ENCODE measurements around the gene RBM4B. TPM values are rescaled to one million over a fixed set of nuclear protein-coding genes. Genes with fewer than 3 reads are reported as not detected.

RBM4B gene
- total RNA-seq, 2 experiments from 2014 or later, result 10.7 to 13.1 TPM

GRCh38 chr11:66632952-66633351 lies 44.7 kb downstream of the RBM4B start:
- H3K36me3 Mint-ChIP-seq (ENCODE audit: low read depth), result peaks cover 59% of the 10 kb centered on the region
- H3K4me1 Mint-ChIP-seq (ENCODE audit: low read depth), result peaks cover 39% of the 10 kb centered on the region
- no peak overlapping the region for H3K4me3 Mint-ChIP-seq
- H3K27ac Mint-ChIP-seq, result no peak overlapping the region
- peaks cover 2% of the 10 kb centered on the region for H3K9me3 Mint-ChIP-seq
- ATAC-seq (no peak), DNase-seq (no peak)
- CTCF ChIA-PET, result no interaction called here
- no peak for TF ChIP-seq CTCF (IDR thresholded peaks at IDR 0.05)
- H3K27me3 Mint-ChIP-seq, result no peaks in the 10 kb centered on the region
- POLR2A ChIA-PET, result interaction anchor here (0.7 to 27.4 kb wide), 3 partner anchors 9 to 362 kb away, joined by 3 to 558 read pairs (median 3); partner anchors contain the start of gene RBM14
- intact Hi-C loops (cut with micrococcal nuclease), result no loop called here

- TF ChIP-seq CTCF (IDR thresholded peaks at IDR 0.05), result no peak
- Mint-ChIP-seq H3K27ac (no peak overlapping the region), H3K36me3 (ENCODE audit: low read depth) (peaks cover 61% of the 10 kb centered on the region), H3K27me3 (no peaks in the 10 kb centered on the region), H3K4me1 (ENCODE audit: low read depth) (peaks cover 37% of the 10 kb centered on the region), H3K9me3 (peaks cover 2% of the 10 kb centered on the region), H3K4me3 (no peak overlapping the region)
- ChIA-PET POLR2A (interaction anchor here (16.1 to 27.4 kb wide), 2 partner anchors 6 to 8 kb away, joined by 558 read pairs; partner anchors contain the start of genes RBM14 and RBM4), CTCF (interaction anchor here (1.2 to 1.6 kb wide), 3 partner anchors 8 to 47 kb away, joined by 3 to 6 read pairs (median 4); partner anchors contain the start of gene RBM4B)
- ATAC-seq, result no peak
- no peak for DNase-seq
- intact Hi-C loops (cut with micrococcal nuclease), result no loop called here
Measured at GRCh38 chr11:66631883-66632282, 45.8 kb downstream of the RBM4B start.

- no peak for DNase-seq
- CTCF ChIA-PET, result interaction anchor here (1.0 to 1.8 kb wide), 2 partner anchors 8 to 48 kb away, joined by 3 to 7 read pairs; partner anchors contain the start of gene RBM4B
- no peaks in the 10 kb centered on the region for H3K27me3 Mint-ChIP-seq
- no peak for ATAC-seq
- H3K4me3 Mint-ChIP-seq, result no peak overlapping the region
- H3K36me3 Mint-ChIP-seq (ENCODE audit: low read depth), result peaks cover 75% of the 10 kb centered on the region
- H3K4me1 Mint-ChIP-seq (ENCODE audit: low read depth), result peaks cover 30% of the 10 kb centered on the region
- TF ChIP-seq CTCF (IDR thresholded peaks at IDR 0.05), result no peak
- H3K27ac Mint-ChIP-seq, result no peak overlapping the region
- POLR2A ChIA-PET, result interaction anchor here (1.0 to 27.4 kb wide), 4 partner anchors 6 to 30 kb away, joined by 3 to 558 read pairs (median 281); partner anchors contain the start of genes RBM14 and RBM4
- intact Hi-C loops (cut with micrococcal nuclease), result no loop called here
- H3K9me3 Mint-ChIP-seq, result no peaks in the 10 kb centered on the region
Measured at GRCh38 chr11:66629356-66629755, 48.3 kb downstream of the RBM4B start.

- intact Hi-C loops (cut with micrococcal nuclease), result no loop called here
- ATAC-seq (no peak), DNase-seq (no peak)
- H3K4me1 Mint-ChIP-seq (ENCODE audit: low read depth), result peaks cover 38% of the 10 kb centered on the region
- H3K9me3 Mint-ChIP-seq, result no peaks in the 10 kb centered on the region
- no peak for TF ChIP-seq CTCF (IDR thresholded peaks at IDR 0.05)
- H3K4me3 Mint-ChIP-seq, result no peak overlapping the region
- ChIA-PET CTCF (interaction anchor here (1.8 kb wide), 1 partner anchor 50 kb away, joined by 7 read pairs; the partner anchor contains the start of gene RBM4B), POLR2A (interaction anchor here (0.5 to 27.4 kb wide), 5 partner anchors 4 to 498 kb away, joined by 3 to 558 read pairs (median 4); partner anchors contain the start of genes RBM14 and RBM4)
- H3K36me3 Mint-ChIP-seq (ENCODE audit: low read depth), result peaks cover 78% of the 10 kb centered on the region
- peak overlapping the region; percentile 16 for H3K27ac Mint-ChIP-seq
- H3K27me3 Mint-ChIP-seq, result no peaks in the 10 kb centered on the region
Measured at GRCh38 chr11:66628061-66628603, 49.6 kb downstream of the RBM4B start.

GRCh38 chr11:66626926-66627325 lies 50.8 kb downstream of the RBM4B start:
- no peaks in the 10 kb centered on the region for H3K9me3 Mint-ChIP-seq
- no peaks in the 10 kb centered on the region for H3K27me3 Mint-ChIP-seq
- H3K36me3 Mint-ChIP-seq (ENCODE audit: low read depth), result peaks cover 82% of the 10 kb centered on the region
- DNase-seq, result no peak
- no peak for TF ChIP-seq CTCF (IDR thresholded peaks at IDR 0.05)
- intact Hi-C loops (cut with micrococcal nuclease), result no loop called here
- no peak overlapping the region for H3K4me3 Mint-ChIP-seq
- CTCF ChIA-PET, result interaction anchor here (0.8 kb wide), 1 partner anchor 12 kb away, joined by 3 read pairs; the partner anchor contains the start of gene RBM4
- peaks cover 46% of the 10 kb centered on the region for H3K4me1 Mint-ChIP-seq (ENCODE audit: low read depth)
- POLR2A ChIA-PET, result interaction anchor here (0.6 to 27.4 kb wide), 4 partner anchors 3 to 46 kb away, joined by 3 to 558 read pairs (median 280); partner anchors contain the start of genes RBM14 and RBM4
- H3K27ac Mint-ChIP-seq, result no peak overlapping the region
- ATAC-seq, result no peak
